GM18499 (cell line): ENCODE results near the gene GMDS.

Experiments
- ATAC-seq: cut with Tn5 transposase; IDR thresholded peaks from one replicate; pipeline ENCODE4 v1.9.1; 2021; ENCODE audit warnings: moderate number of reproducible peaks; ENCODE audit not compliant: insufficient read depth, unreplicated experiment

Gene GMDS

GRCh38 chr6:2242311-2242710, 3.1 kb downstream of the GMDS start:
- ATAC-seq, result no peak

GRCh38 chr6:2240961-2241360, 4.4 kb downstream of the GMDS start:
- no peak for ATAC-seq

GRCh38 chr6:2237001-2237400, 8.4 kb downstream of the GMDS start:
- ATAC-seq, result no peak

- no peak for ATAC-seq
Observed at GRCh38 chr6:2235777-2236495, 9.5 kb downstream of the GMDS start.

- no peak for ATAC-seq
Observed at GRCh38 chr6:2232445-2232844, 13.0 kb downstream of the GMDS start.

- ATAC-seq, result no peak
Observed at GRCh38 chr6:2231438-2231837, 14.0 kb downstream of the GMDS start.

GRCh38 chr6:2230659-2231277, 14.6 kb downstream of the GMDS start:
- no peak for ATAC-seq

- ATAC-seq, result no peak
Observed at GRCh38 chr6:2229742-2230141, 15.7 kb downstream of the GMDS start.

GRCh38 chr6:2229039-2229438, 16.4 kb downstream of the GMDS start:
- no peak for ATAC-seq

GRCh38 chr6:2228392-2228791, 17.0 kb downstream of the GMDS start:
- ATAC-seq, result no peak

- ATAC-seq, result no peak
Observed at GRCh38 chr6:2226775-2227174, 18.6 kb downstream of the GMDS start.

GRCh38 chr6:2225422-2226392, 19.7 kb downstream of the GMDS start:
- ATAC-seq, result no peak

GRCh38 chr6:2224847-2225382, 20.5 kb downstream of the GMDS start:
- no peak for ATAC-seq

GRCh38 chr6:2222275-2222842, 23.0 kb downstream of the GMDS start:
- no peak for ATAC-seq

GRCh38 chr6:2221726-2222274, 23.6 kb downstream of the GMDS start:
- no peak for ATAC-seq

- no peak for ATAC-seq
Observed at GRCh38 chr6:2220154-2220553, 25.3 kb downstream of the GMDS start.

GRCh38 chr6:2218866-2219265, 26.5 kb downstream of the GMDS start:
- no peak for ATAC-seq

- ATAC-seq, result no peak
Observed at GRCh38 chr6:2216794-2217383, 28.5 kb downstream of the GMDS start.

- ATAC-seq, result no peak
Observed at GRCh38 chr6:2215342-2215741, 30.1 kb downstream of the GMDS start.

- no peak for ATAC-seq
Observed at GRCh38 chr6:2213086-2213485, 32.3 kb downstream of the GMDS start.
